ENCODE results near the gene RPP30.

GRCh38 chr10:90856261-90856660 is 15.5 kb upstream of the RPP30 start:
- TF ChIP-seq TAF1 (IDR thresholded peaks at IDR 0.05; ENCODE audit: low read depth, low read length) (no peak), POLR2AphosphoS5 (IDR thresholded peaks at IDR 0.05; ENCODE audit: low read depth, low read length) (no peak), POLR2A (IDR thresholded peaks at IDR 0.05; ENCODE audit: low read depth, low read length) (no peak), SPI1 (IDR thresholded peaks at IDR 0.05; ENCODE audit: low read depth, low read length) (no peak)
